ENCODE results near the gene ASXL3. TPM values are rescaled to one million over a fixed set of nuclear protein-coding genes. Genes with fewer than 3 reads are reported as not detected.

ASXL3 gene
- polyA plus RNA-seq, 1 donor (not counting 4 experiments of a cell fraction or from before 2014, with no cell fraction given) = not detected

DNA sequence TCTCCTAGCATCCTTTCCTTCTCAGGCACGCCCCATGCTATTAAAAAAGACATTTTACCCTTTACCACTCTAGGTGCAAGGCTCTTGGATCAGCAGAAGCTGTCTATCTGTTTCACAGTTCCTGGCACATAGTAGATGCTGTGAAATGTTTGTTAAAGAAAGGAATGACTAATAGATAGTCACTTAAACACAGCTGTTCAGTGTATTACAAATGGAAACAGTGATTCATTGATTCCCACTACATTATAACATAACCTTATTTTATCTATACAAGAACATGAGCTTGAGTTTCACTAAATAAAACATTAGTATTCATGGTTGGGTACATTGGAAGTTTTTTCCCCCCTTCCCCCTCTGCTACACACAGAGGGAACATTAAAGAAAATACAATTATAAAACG lies 142.1 kb downstream of the ASXL3 start:
- Histone ChIP-seq H3K27ac (ENCODE audit: control insufficient read depth, insufficient read depth, low read length) (no peak overlapping the region), H3K9me3 (ENCODE audit: control insufficient read depth, low read depth, low read length) (no peaks in the 10 kb centered on the region), H3K27me3 (ENCODE audit: control insufficient read depth, extremely low read depth, insufficient read depth, low read length) (no peaks in the 10 kb centered on the region), H3K9ac (ENCODE audit: control insufficient read depth, extremely low read depth, insufficient read depth, low read length) (no peak overlapping the region), H3K79me2 (ENCODE audit: control insufficient read depth, insufficient read depth, low read length) (no peaks in the 10 kb centered on the region), H3K4me2 (ENCODE audit: control insufficient read depth, extremely low read depth, insufficient read depth, low read depth, low read length) (no peak overlapping the region), H3K9me1 (ENCODE audit: control insufficient read depth, extremely low read depth, insufficient read depth, low read length) (no peaks in the 10 kb centered on the region), H2AFZ (ENCODE audit: control insufficient read depth, low read length) (no peak overlapping the region), H3K4me1 (ENCODE audit: control insufficient read depth, extremely low read depth, insufficient read depth, low read length) (no peaks in the 10 kb centered on the region), H4K20me1 (ENCODE audit: control insufficient read depth, extremely low read depth, insufficient read depth, low read length) (no peaks in the 10 kb centered on the region), H3K36me3 (ENCODE audit: control insufficient read depth in 2 of 2, extremely low read depth in 1 of 2, insufficient read depth in 2 of 2, low read length in 2 of 2) (no peaks in the 10 kb centered on the region), H3K4me3 (ENCODE audit: control insufficient read depth in 2 of 3, extremely low read depth in 1 of 3, insufficient read depth in 2 of 3, low read depth in 1 of 3, low read length in 3 of 3) (no peak overlapping the region)
- dilution Hi-C loops (cut with MboI; ENCODE audit: extremely low pct_ligation_motif_present, low sequenced_read_pairs) = no loop called here
- DNase-seq (ENCODE audit: low read depth, low spot score) = no peak
- no peak for FAIRE-seq
- TF ChIP-seq, protein P1, sequence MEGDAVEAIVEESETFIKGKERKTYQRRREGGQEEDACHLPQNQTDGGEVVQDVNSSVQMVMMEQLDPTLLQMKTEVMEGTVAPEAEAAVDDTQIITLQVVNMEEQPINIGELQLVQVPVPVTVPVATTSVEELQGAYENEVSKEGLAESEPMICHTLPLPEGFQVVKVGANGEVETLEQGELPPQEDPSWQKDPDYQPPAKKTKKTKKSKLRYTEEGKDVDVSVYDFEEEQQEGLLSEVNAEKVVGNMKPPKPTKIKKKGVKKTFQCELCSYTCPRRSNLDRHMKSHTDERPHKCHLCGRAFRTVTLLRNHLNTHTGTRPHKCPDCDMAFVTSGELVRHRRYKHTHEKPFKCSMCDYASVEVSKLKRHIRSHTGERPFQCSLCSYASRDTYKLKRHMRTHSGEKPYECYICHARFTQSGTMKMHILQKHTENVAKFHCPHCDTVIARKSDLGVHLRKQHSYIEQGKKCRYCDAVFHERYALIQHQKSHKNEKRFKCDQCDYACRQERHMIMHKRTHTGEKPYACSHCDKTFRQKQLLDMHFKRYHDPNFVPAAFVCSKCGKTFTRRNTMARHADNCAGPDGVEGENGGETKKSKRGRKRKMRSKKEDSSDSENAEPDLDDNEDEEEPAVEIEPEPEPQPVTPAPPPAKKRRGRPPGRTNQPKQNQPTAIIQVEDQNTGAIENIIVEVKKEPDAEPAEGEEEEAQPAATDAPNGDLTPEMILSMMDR (optimal IDR thresholded peaks at IDR 0.05 in 1 of 3, IDR thresholded peaks at IDR 0.05 in 1 of 3, conservative IDR thresholded peaks at IDR 0.05 in 1 of 3; ENCODE audit: extremely low read depth in 1 of 3, insufficient read depth in 2 of 3, low read length in 3 of 3) = no peak
- TF ChIP-seq EZH2 (IDR thresholded peaks at IDR 0.05; ENCODE audit: low read length) = no peak

DNA sequence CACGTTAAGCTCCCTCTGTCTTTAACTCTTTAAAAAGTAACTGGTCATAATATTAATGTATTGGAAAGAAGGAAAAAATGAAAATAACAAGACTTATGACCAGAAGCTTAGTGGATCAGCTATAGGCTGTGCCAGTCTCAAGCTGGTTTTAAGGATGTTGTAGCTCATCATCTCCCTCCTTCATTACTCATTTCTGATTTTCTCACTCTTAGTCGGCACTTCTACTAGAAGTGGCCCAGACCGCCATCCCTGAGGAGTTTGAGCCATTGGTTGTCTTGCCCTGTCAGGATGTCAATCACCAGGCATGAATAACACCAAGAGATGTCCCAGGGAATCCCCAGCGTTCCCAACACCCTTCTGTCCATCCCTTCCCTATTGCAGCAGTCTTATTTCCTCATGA lies 151.5 kb downstream of the ASXL3 start:
- Histone ChIP-seq H3K9ac (ENCODE audit: control insufficient read depth, extremely low read depth, insufficient read depth, low read length) (no peak overlapping the region), H3K9me3 (ENCODE audit: control insufficient read depth, low read depth, low read length) (no peaks in the 10 kb centered on the region), H3K4me1 (ENCODE audit: control insufficient read depth, extremely low read depth, insufficient read depth, low read length) (no peaks in the 10 kb centered on the region), H3K4me3 (ENCODE audit: control insufficient read depth in 2 of 3, extremely low read depth in 1 of 3, insufficient read depth in 2 of 3, low read depth in 1 of 3, low read length in 3 of 3) (no peak overlapping the region), H3K9me1 (ENCODE audit: control insufficient read depth, extremely low read depth, insufficient read depth, low read length) (no peaks in the 10 kb centered on the region), H3K4me2 (ENCODE audit: control insufficient read depth, extremely low read depth, insufficient read depth, low read depth, low read length) (no peak overlapping the region), H4K20me1 (ENCODE audit: control insufficient read depth, extremely low read depth, insufficient read depth, low read length) (no peaks in the 10 kb centered on the region), H2AFZ (ENCODE audit: control insufficient read depth, low read length) (no peak overlapping the region), H3K27ac (ENCODE audit: control insufficient read depth, insufficient read depth, low read length) (no peak overlapping the region), H3K27me3 (ENCODE audit: control insufficient read depth, extremely low read depth, insufficient read depth, low read length) (no peaks in the 10 kb centered on the region), H3K36me3 (ENCODE audit: control insufficient read depth in 2 of 2, extremely low read depth in 1 of 2, insufficient read depth in 2 of 2, low read length in 2 of 2) (no peaks in the 10 kb centered on the region), H3K79me2 (ENCODE audit: control insufficient read depth, insufficient read depth, low read length) (no peaks in the 10 kb centered on the region)
- dilution Hi-C loops (cut with MboI; ENCODE audit: extremely low pct_ligation_motif_present, low sequenced_read_pairs) = no loop called here
- FAIRE-seq (no peak), DNase-seq (ENCODE audit: low read depth, low spot score) (no peak)
- no peak for TF ChIP-seq EZH2 (IDR thresholded peaks at IDR 0.05; ENCODE audit: low read length)
- TF ChIP-seq, protein P1 (optimal IDR thresholded peaks at IDR 0.05 in 1 of 3, IDR thresholded peaks at IDR 0.05 in 1 of 3, conservative IDR thresholded peaks at IDR 0.05 in 1 of 3; ENCODE audit: extremely low read depth in 1 of 3, insufficient read depth in 2 of 3, low read length in 3 of 3) = no peak
